KMS-11 (cell line): ENCODE measurements around the gene IRX3.

ENCODE experiments used
- H2AFZ ChIP-seq: fragments of 200-600 bp; sonication (generic); 2 replicates; pipeline ENCODE4 v1.6.1; 2016; ENCODE audit warnings: antibody characterized with exemption, mixed run types, low read depth
- H3K27ac ChIP-seq: fragments of 200-600 bp; sonication (generic); 2 replicates; pipeline ENCODE4 v1.6.1; 2016; ENCODE audit warnings: mild to moderate bottlenecking, mixed run types
- H3K27me3 ChIP-seq: fragments of 200-600 bp; sonication (generic); 2 replicates; pipeline ENCODE4 v1.6.1; 2017; ENCODE audit warnings: mild to moderate bottlenecking, low read depth, mixed run types, moderate library complexity; ENCODE audit not compliant: insufficient read depth
- H3K36me3 ChIP-seq: fragments of 200-600 bp; sonication (generic); 2 replicates; pipeline ENCODE4 v1.6.1; 2017; ENCODE audit warnings: mild to moderate bottlenecking, mixed run types; ENCODE audit not compliant: insufficient read depth
- H3K4me1 ChIP-seq: fragments of 200-600 bp; sonication (generic); 2 replicates; pipeline ENCODE4 v1.6.1; 2016; ENCODE audit warnings: mild to moderate bottlenecking, low read depth, mixed run types; ENCODE audit not compliant: poor library complexity, severe bottlenecking
- H3K4me2 ChIP-seq: fragments of 200-600 bp; sonication (generic); 2 replicates; pipeline ENCODE4 v1.7.0; 2016; ENCODE audit warnings: mild to moderate bottlenecking, mixed run types
- H3K4me3 ChIP-seq: fragments of 200-600 bp; sonication (generic); IDR thresholded peaks from 2 replicates; pipeline ENCODE4 v1.6.1; 2017; ENCODE audit warnings: low read depth, low read length, mixed read lengths; ENCODE audit not compliant: insufficient read depth
- H3K79me2 ChIP-seq: fragments of 200-600 bp; sonication (generic); 2 replicates; pipeline ENCODE4 v1.6.1; 2016; ENCODE audit warnings: low read depth, mixed run types; ENCODE audit not compliant: insufficient read depth
- H3K9ac ChIP-seq: fragments of 200-600 bp; sonication (generic); 2 replicates; pipeline ENCODE4 v1.6.1; 2016; ENCODE audit warnings: mild to moderate bottlenecking, mixed run types
- H4K20me1 ChIP-seq: fragments of 200-600 bp; sonication (generic); 2 replicates; pipeline ENCODE4 v1.6.1; 2016; ENCODE audit warnings: mild to moderate bottlenecking, mixed run types; ENCODE audit not compliant: insufficient read depth
- TF ChIP-seq, protein P1 (sequence below): fragments of 200-600 bp; sonication (generic); conservative IDR thresholded peaks from 2 replicates; pipeline ENCODE4 v1.6.1; 2017; ENCODE audit warnings: low read depth, mild to moderate bottlenecking, antibody characterized with exemption, low read length, moderate library complexity, mixed read lengths

The IRX3 gene

DNA sequence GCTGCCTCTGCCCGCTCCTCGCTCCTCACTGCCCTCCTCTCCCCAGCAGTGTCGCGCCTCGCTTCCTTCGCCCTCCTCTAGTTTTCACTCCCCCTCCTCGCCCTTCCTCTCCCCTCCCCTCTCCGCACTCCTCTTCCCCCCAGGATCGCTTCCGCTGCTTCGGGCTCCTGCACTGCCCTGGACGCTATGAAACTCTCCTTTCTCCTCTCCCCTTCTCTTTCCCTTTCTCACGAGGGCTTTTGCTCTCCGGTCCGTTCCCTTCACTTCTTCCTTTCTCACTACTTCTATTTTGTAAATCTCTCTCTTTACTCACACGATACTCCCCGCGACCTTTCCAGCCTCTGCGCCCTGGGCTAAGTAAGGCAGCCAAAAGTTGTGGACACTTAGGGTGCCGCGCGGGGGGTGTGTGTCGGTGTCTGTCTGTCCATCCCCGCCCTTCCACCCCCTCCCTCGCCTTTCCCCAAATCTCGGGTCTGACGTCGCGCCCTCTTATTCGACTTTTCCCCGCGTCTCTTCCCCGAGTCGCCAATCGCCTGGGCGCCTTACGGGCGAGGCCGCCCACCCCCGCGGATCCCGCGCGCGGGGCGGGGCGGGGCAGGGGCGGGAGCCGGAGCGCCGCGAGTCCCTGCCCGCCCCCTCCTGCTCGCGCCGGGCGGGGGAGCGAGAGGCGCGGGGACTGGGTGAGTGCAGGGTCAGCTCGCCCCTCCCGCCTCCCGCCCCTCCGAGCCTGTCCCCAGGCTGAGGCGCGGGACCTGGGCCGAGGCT lies at the start of gene IRX3:
TSS of gene IRX3 (minus strand) at position 422 of the 765 bp plus-strand sequence. CDS start 737 bp downstream, outside the sequence.
- H3K27ac ChIP-seq, result peak within 1 kb of the TSS; percentile 64
- peak within 1 kb of the TSS; percentile 77; the same call in 1 of the 2 replicates for H3K9ac ChIP-seq
- no peaks in the 10 kb centered on the region for H4K20me1 ChIP-seq
- H3K4me3 ChIP-seq, result no peak within 1 kb of the TSS
- no peaks in the 10 kb centered on the region for H3K27me3 ChIP-seq
- H3K79me2 ChIP-seq, result no peaks in the 10 kb centered on the region
- H3K4me2 ChIP-seq, result peak within 1 kb of the TSS; percentile 60
- H3K36me3 ChIP-seq, result no peaks in the 10 kb centered on the region
- no peaks in the 10 kb centered on the region for H3K4me1 ChIP-seq
- TF ChIP-seq, protein P1, sequence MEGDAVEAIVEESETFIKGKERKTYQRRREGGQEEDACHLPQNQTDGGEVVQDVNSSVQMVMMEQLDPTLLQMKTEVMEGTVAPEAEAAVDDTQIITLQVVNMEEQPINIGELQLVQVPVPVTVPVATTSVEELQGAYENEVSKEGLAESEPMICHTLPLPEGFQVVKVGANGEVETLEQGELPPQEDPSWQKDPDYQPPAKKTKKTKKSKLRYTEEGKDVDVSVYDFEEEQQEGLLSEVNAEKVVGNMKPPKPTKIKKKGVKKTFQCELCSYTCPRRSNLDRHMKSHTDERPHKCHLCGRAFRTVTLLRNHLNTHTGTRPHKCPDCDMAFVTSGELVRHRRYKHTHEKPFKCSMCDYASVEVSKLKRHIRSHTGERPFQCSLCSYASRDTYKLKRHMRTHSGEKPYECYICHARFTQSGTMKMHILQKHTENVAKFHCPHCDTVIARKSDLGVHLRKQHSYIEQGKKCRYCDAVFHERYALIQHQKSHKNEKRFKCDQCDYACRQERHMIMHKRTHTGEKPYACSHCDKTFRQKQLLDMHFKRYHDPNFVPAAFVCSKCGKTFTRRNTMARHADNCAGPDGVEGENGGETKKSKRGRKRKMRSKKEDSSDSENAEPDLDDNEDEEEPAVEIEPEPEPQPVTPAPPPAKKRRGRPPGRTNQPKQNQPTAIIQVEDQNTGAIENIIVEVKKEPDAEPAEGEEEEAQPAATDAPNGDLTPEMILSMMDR, result no peak
- peak within 1 kb of the TSS; percentile 87 for H2AFZ ChIP-seq

DNA sequence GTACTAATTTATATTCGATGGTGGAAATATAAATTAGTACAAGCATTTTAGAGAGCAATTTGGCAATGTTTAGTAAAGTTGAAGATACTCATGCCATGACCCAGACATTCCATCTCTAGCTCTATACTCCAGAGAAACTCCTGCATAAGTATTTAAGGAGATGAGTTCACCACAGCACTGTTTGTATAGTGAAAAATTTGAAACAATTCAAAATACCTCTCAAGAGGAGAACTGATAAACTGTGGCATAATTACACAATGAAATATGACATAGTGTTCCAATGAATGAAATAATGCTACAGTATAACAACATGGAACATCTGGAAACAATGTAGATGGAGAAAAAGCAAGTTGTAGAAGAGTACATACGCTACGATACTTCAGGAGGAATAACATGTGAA lies 48.6 kb upstream of the IRX3 start:
- TF ChIP-seq, protein P1, result no peak
- no peak overlapping the region for H3K9ac ChIP-seq
- H3K36me3 ChIP-seq, result no peaks in the 10 kb centered on the region
- no peaks in the 10 kb centered on the region for H3K79me2 ChIP-seq
- no peak overlapping the region for H3K27ac ChIP-seq
- no peak overlapping the region for H3K4me3 ChIP-seq
- H3K4me1 ChIP-seq, result no peaks in the 10 kb centered on the region
- no peak overlapping the region for H3K4me2 ChIP-seq
- H3K27me3 ChIP-seq, result no peaks in the 10 kb centered on the region
- no peaks in the 10 kb centered on the region for H4K20me1 ChIP-seq
- no peak overlapping the region for H2AFZ ChIP-seq

DNA sequence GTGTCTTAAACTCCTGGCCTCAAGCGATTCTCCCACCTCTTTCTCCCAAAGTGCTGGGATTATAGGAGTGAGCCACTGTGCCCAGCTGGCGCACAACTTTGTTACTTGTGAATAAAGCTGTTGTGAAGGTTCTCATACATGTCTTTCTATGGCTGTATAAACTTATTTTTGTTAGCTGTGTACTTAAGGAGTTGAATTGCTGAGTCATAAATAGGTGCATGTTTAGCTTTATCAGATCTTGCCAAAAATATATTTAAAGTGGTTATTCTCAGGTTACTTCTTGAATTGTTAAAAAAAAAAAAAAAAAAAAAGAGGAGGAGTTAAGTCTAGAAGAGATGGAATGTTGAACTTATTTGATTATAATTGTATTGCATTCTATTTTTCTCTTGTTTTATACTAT lies 47.6 kb upstream of the IRX3 start:
- Histone ChIP-seq H3K36me3 (no peaks in the 10 kb centered on the region), H3K4me2 (no peak overlapping the region), H3K27ac (no peak overlapping the region), H3K9ac (no peak overlapping the region), H3K4me3 (no peak overlapping the region), H2AFZ (no peak overlapping the region), H3K4me1 (no peaks in the 10 kb centered on the region), H3K79me2 (no peaks in the 10 kb centered on the region), H3K27me3 (no peaks in the 10 kb centered on the region), H4K20me1 (no peaks in the 10 kb centered on the region)
- TF ChIP-seq, protein P1, result no peak

DNA sequence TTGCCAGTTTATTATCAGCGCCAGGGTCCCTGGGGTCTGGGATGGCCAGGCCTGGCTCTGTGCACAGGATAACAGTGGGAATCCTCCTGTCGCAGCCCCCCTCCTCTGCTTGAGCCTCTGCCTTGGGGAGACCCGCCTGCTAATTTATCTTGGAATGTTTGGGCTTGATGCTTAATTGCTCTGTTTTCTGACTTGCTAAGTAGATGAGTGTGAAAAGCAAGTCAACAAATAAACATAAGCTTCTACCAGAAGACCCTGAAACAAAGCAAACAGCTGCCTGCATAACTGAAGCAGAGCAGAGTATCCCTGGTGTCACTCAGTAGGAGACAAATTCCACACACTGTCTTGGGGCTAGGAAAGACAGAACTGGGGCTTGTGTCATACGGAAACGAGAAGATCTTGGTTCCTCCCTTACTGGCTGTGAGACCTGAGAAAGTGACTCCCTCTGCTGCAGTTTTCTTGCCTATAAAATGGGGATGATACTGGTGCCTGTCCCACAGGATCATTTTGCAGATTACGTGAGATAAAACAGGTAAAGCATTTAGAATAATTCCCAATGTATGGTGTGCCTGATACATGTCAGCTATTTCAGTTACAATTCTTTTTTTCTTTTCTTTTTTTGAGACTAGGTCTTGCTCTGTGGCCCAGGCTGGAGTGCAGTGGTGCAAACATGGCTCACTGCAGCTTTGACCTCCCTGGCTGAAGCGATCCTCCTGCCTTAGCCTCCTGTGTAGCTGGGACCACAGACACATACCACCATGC lies 44.8 kb upstream of the IRX3 start:
- Histone ChIP-seq H3K27ac (no peak overlapping the region), H3K4me2 (no peak overlapping the region), H3K27me3 (no peaks in the 10 kb centered on the region), H2AFZ (no peak overlapping the region), H3K9ac (no peak overlapping the region), H4K20me1 (no peaks in the 10 kb centered on the region), H3K36me3 (no peaks in the 10 kb centered on the region), H3K4me3 (no peak overlapping the region), H3K4me1 (no peaks in the 10 kb centered on the region), H3K79me2 (no peaks in the 10 kb centered on the region)
- TF ChIP-seq, protein P1, result no peak
